22Rv1 (cell line): Measurements from ENCODE around the gene MPP3.

Experiments
- CTCF ChIP-seq: fragments of 450-650 bp; IDR thresholded peaks from 2 replicates; pipeline ENCODE4 v1.5.1; 2017; ENCODE audit warnings: mild to moderate bottlenecking
- ZFX ChIP-seq: fragments of 450-650 bp; IDR thresholded peaks from 2 replicates; pipeline ENCODE4 v1.6.1; 2017; ENCODE audit warnings: antibody characterized with exemption, borderline replicate concordance

GRCh38 chr17:43857141-43857540 is 24.2 kb upstream of the MPP3 start:
- no peak for TF ChIP-seq CTCF
- TF ChIP-seq ZFX: no peak
